Activated T-cell treated with anti-CD3 and anti-CD28 coated beads, Interleukin-2, amount 50 U/mL, for 72 hours (primary cell): ENCODE results near the gene GRM4. TPM values are rescaled to one million over a fixed set of nuclear protein-coding genes. Genes with fewer than 3 reads are reported as not detected.

Source experiments
- ATAC-seq, 2 donors: fragments of 150-1000 bp; cut with Tn5 transposase; replicated peaks in 1 of 2; 2 replicates each; pipeline ENCODE4 v1.10.0; 2021; ENCODE audit warnings: moderate library complexity in 2 of 2, mild to moderate bottlenecking in 1 of 2
- DNase-seq, 2 donors: peaks; one replicate each; pipeline ENCODE4 v3.0.0; 2021 to 2022; ENCODE audit warnings: mixed read lengths in 1 of 2
- H3K27ac Mint-ChIP-seq: one replicate; pipeline ENCODE4 v1.8.0; 2022; ENCODE audit warnings: mild to moderate bottlenecking, moderate library complexity, mixed read lengths
- H3K27me3 Mint-ChIP-seq: one replicate; pipeline ENCODE4 v1.8.0; 2022; ENCODE audit warnings: low read depth, mixed read lengths
- H3K36me3 Mint-ChIP-seq, 2 donors: one replicate each; pipeline ENCODE4 v1.8.0; 2022; ENCODE audit warnings: mixed read lengths in 2 of 2, mild to moderate bottlenecking in 1 of 2; ENCODE audit not compliant: insufficient read depth in 2 of 2
- H3K4me1 Mint-ChIP-seq: one replicate; pipeline ENCODE4 v1.8.0; 2022; ENCODE audit warnings: low read depth, mixed read lengths
- H3K4me3 Mint-ChIP-seq, 2 donors: one replicate each; pipeline ENCODE4 v1.8.0; 2022; ENCODE audit warnings: mild to moderate bottlenecking in 2 of 2, mixed read lengths in 2 of 2, moderate library complexity in 2 of 2
- H3K9me3 Mint-ChIP-seq, 2 donors: one replicate each; pipeline ENCODE4 v1.8.0; 2022; ENCODE audit warnings: mixed read lengths in 2 of 2
- total RNA-seq, 2 donors: library from RNA; stranded (reverse); gene quantifications; one replicate each; pipeline ENCODE4 v1.2.3, GENCODE V29; 2022

Gene GRM4
- total RNA-seq, 2 donors from 2014 or later, result 0.07 TPM; not detected in 1

- Mint-ChIP-seq H3K36me3 (no peaks in the 10 kb centered on the region), H3K4me1 (no peaks in the 10 kb centered on the region), H3K9me3 (no peaks in the 10 kb centered on the region), H3K27ac (no peak overlapping the region), H3K27me3 (no peaks in the 10 kb centered on the region), H3K4me3 (no peak overlapping the region)
- no peak for DNase-seq
- ATAC-seq, result no peak
Measured at GRCh38 chr6:34073540-34073939, 72.3 kb downstream of the GRM4 start.

- no peaks in the 10 kb centered on the region for H3K27me3 Mint-ChIP-seq
- no peak overlapping the region for H3K27ac Mint-ChIP-seq
- H3K4me1 Mint-ChIP-seq, result no peaks in the 10 kb centered on the region
- ATAC-seq (no peak), DNase-seq (no peak)
- no peaks in the 10 kb centered on the region for H3K9me3 Mint-ChIP-seq
- H3K36me3 Mint-ChIP-seq, result no peaks in the 10 kb centered on the region
- no peak overlapping the region for H3K4me3 Mint-ChIP-seq
Measured at GRCh38 chr6:34072727-34073126, 73.2 kb downstream of the GRM4 start.

GRCh38 chr6:34071884-34072379, 74.0 kb downstream of the GRM4 start:
- ATAC-seq (no peak), DNase-seq (no peak)
- H3K4me3 Mint-ChIP-seq, result no peak overlapping the region

GRCh38 chr6:34071136-34071883, 74.6 kb downstream of the GRM4 start:
- no peak overlapping the region for H3K4me3 Mint-ChIP-seq
- H3K27ac Mint-ChIP-seq, result no peak overlapping the region
- no peaks in the 10 kb centered on the region for H3K9me3 Mint-ChIP-seq
- ATAC-seq, result no peak
- H3K4me1 Mint-ChIP-seq, result no peaks in the 10 kb centered on the region
- no peak for DNase-seq
- H3K36me3 Mint-ChIP-seq, result no peaks in the 10 kb centered on the region
- no peaks in the 10 kb centered on the region for H3K27me3 Mint-ChIP-seq

More at GRCh38 chr6:34071884-34072379, 74.0 kb downstream of the GRM4 start:
- no peaks in the 10 kb centered on the region for H3K27me3 Mint-ChIP-seq
- H3K27ac Mint-ChIP-seq, result no peak overlapping the region
- H3K4me1 Mint-ChIP-seq, result no peaks in the 10 kb centered on the region
- no peaks in the 10 kb centered on the region for H3K36me3 Mint-ChIP-seq
- H3K9me3 Mint-ChIP-seq, result no peaks in the 10 kb centered on the region

- Mint-ChIP-seq H3K36me3 (no peaks in the 10 kb centered on the region), H3K27me3 (no peaks in the 10 kb centered on the region), H3K9me3 (no peaks in the 10 kb centered on the region), H3K27ac (no peak overlapping the region), H3K4me1 (no peaks in the 10 kb centered on the region), H3K4me3 (no peak overlapping the region)
- no peak for DNase-seq
- ATAC-seq, result peak; percentile 17 to 35
Measured at GRCh38 chr6:34070315-34071135, 75.4 kb downstream of the GRM4 start.

GRCh38 chr6:34068462-34069044, 77.3 kb downstream of the GRM4 start:
- Mint-ChIP-seq H3K27me3 (no peaks in the 10 kb centered on the region), H3K4me1 (no peaks in the 10 kb centered on the region), H3K27ac (no peak overlapping the region), H3K36me3 (no peaks in the 10 kb centered on the region), H3K4me3 (no peak overlapping the region), H3K9me3 (no peaks in the 10 kb centered on the region)
- DNase-seq (no peak), ATAC-seq (no peak)

- peak in 1 of 2 donors; percentile 36 for ATAC-seq
- no peaks in the 10 kb centered on the region for H3K9me3 Mint-ChIP-seq
- H3K36me3 Mint-ChIP-seq, result no peaks in the 10 kb centered on the region
- no peaks in the 10 kb centered on the region for H3K4me1 Mint-ChIP-seq
- H3K27me3 Mint-ChIP-seq, result no peaks in the 10 kb centered on the region
- H3K27ac Mint-ChIP-seq, result no peak overlapping the region
- no peak for DNase-seq
- H3K4me3 Mint-ChIP-seq, result no peak overlapping the region
Measured at GRCh38 chr6:34067814-34068213, 78.1 kb downstream of the GRM4 start.

GRCh38 chr6:34066772-34067770, 78.8 kb downstream of the GRM4 start:
- Mint-ChIP-seq H3K27me3 (no peaks in the 10 kb centered on the region), H3K4me3 (no peak overlapping the region), H3K36me3 (no peaks in the 10 kb centered on the region), H3K27ac (no peak overlapping the region), H3K9me3 (no peaks in the 10 kb centered on the region), H3K4me1 (no peaks in the 10 kb centered on the region)
- no peak for DNase-seq
- no peak for ATAC-seq

GRCh38 chr6:34066218-34066571, 79.7 kb downstream of the GRM4 start:
- ATAC-seq (no peak), DNase-seq (no peak)
- Mint-ChIP-seq H3K27me3 (no peaks in the 10 kb centered on the region), H3K9me3 (no peaks in the 10 kb centered on the region), H3K4me3 (no peak overlapping the region), H3K4me1 (no peaks in the 10 kb centered on the region), H3K27ac (no peak overlapping the region), H3K36me3 (no peaks in the 10 kb centered on the region)

- no peak overlapping the region for H3K4me3 Mint-ChIP-seq
- no peaks in the 10 kb centered on the region for H3K9me3 Mint-ChIP-seq
- H3K27ac Mint-ChIP-seq, result no peak overlapping the region
- H3K27me3 Mint-ChIP-seq, result no peaks in the 10 kb centered on the region
- DNase-seq (no peak), ATAC-seq (no peak)
- H3K36me3 Mint-ChIP-seq, result no peaks in the 10 kb centered on the region
- H3K4me1 Mint-ChIP-seq, result no peaks in the 10 kb centered on the region
Measured at GRCh38 chr6:34065466-34066217, 80.2 kb downstream of the GRM4 start.

- Mint-ChIP-seq H3K36me3 (no peaks in the 10 kb centered on the region), H3K27me3 (no peaks in the 10 kb centered on the region), H3K4me3 (no peak overlapping the region), H3K4me1 (no peaks in the 10 kb centered on the region), H3K9me3 (no peaks in the 10 kb centered on the region), H3K27ac (no peak overlapping the region)
- DNase-seq (no peak), ATAC-seq (no peak)
Measured at GRCh38 chr6:34064675-34065074, 81.2 kb downstream of the GRM4 start.

GRCh38 chr6:34063651-34064050, 82.2 kb downstream of the GRM4 start:
- ATAC-seq (no peak), DNase-seq (no peak)
- Mint-ChIP-seq H3K36me3 (no peaks in the 10 kb centered on the region), H3K27ac (no peak overlapping the region), H3K4me3 (no peak overlapping the region), H3K27me3 (no peaks in the 10 kb centered on the region), H3K9me3 (no peaks in the 10 kb centered on the region), H3K4me1 (no peaks in the 10 kb centered on the region)
